Stimulated activated memory B cell treated with anti-CD40 and anti-IgM and Interleukin-4, amounts not matched to agents 10 μg/mL and 1 μg/mL and 100 μg/mL, for 72 hours (primary cell): ENCODE results near the gene WDR93.
A peak's percentile ranks its signal among the peaks of the same experiment; 100 is the strongest.
"Not testable (repeated sequence)": the region's sequence is repeated elsewhere in the genome, so short reads cannot be mapped to it uniquely, and the experiment has no call there.

Experiments used
- ATAC-seq: fragments of 150-1000 bp; cut with Tn5 transposase; 2 replicates; pipeline ENCODE4 v1.10.0; 2021
- H3K27ac Mint-ChIP-seq: one replicate; pipeline ENCODE4 v1.8.0; 2022; ENCODE audit warnings: mild to moderate bottlenecking, mixed read lengths
- H3K27me3 Mint-ChIP-seq: one replicate; pipeline ENCODE4 v1.8.0; 2022; ENCODE audit warnings: mixed read lengths
- H3K36me3 Mint-ChIP-seq: one replicate; pipeline ENCODE4 v1.8.0; 2022; ENCODE audit warnings: mixed read lengths
- H3K4me1 Mint-ChIP-seq: one replicate; pipeline ENCODE4 v1.8.0; 2022; ENCODE audit warnings: mixed read lengths
- H3K4me3 Mint-ChIP-seq: one replicate; pipeline ENCODE4 v1.8.0; 2022; ENCODE audit warnings: mild to moderate bottlenecking, moderate library complexity, mixed read lengths
- H3K9me3 Mint-ChIP-seq: one replicate; pipeline ENCODE4 v1.8.0; 2022; ENCODE audit warnings: mixed read lengths

WDR93 gene

GRCh38 chr15:89669309-89669865, 21.2 kb upstream of the WDR93 start:
- no peaks in the 10 kb centered on the region for H3K4me1 Mint-ChIP-seq
- H3K36me3 Mint-ChIP-seq: no peaks in the 10 kb centered on the region
- no peak overlapping the region for H3K4me3 Mint-ChIP-seq
- H3K27me3 Mint-ChIP-seq: peaks cover 42% of the 10 kb centered on the region
- no peak overlapping the region for H3K27ac Mint-ChIP-seq
- peaks cover 6% of the 10 kb centered on the region for H3K9me3 Mint-ChIP-seq
- ATAC-seq: no peak

- Mint-ChIP-seq H3K9me3 (peaks cover 6% of the 10 kb centered on the region), H3K36me3 (no peaks in the 10 kb centered on the region), H3K27me3 (peaks cover 37% of the 10 kb centered on the region), H3K4me1 (no peaks in the 10 kb centered on the region), H3K27ac (no peak overlapping the region), H3K4me3 (no peak overlapping the region)
- no peak for ATAC-seq
Measured at GRCh38 chr15:89669941-89670340, 20.7 kb upstream of the WDR93 start.

DNA sequence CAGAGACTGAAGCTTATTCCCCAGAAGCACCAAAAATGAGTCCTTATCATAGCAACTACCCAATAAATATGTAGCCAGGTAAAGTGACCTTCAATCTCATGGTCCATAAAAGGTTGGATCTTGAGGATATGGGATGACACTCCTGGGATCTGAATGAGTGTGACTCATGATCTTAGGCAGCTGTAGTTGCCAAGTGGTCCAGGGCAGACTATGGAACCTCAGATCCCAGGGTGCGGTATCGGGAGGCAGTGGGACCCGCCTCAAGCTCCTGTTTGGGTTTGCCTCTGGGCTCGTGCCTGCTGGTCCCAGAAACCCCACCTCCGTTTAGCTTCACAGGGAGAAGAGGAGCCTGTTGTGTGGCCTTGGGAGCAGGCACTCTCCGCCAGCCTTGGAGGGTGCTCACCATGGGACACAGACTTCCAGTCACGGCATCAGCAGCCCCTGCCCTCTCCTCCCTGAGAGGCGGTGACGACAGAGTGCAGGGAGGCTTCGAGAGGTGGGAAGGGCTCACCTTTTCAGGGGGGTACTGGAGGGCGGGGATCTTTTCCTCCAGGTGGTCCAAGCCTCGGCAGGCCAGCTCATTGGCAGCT, 19.5 kb upstream of the WDR93 start:
- Mint-ChIP-seq H3K27me3 (peaks cover 31% of the 10 kb centered on the region), H3K27ac (no peak overlapping the region), H3K36me3 (no peaks in the 10 kb centered on the region), H3K9me3 (peaks cover 6% of the 10 kb centered on the region), H3K4me3 (no peak overlapping the region), H3K4me1 (no peaks in the 10 kb centered on the region)
- no peak for ATAC-seq

DNA sequence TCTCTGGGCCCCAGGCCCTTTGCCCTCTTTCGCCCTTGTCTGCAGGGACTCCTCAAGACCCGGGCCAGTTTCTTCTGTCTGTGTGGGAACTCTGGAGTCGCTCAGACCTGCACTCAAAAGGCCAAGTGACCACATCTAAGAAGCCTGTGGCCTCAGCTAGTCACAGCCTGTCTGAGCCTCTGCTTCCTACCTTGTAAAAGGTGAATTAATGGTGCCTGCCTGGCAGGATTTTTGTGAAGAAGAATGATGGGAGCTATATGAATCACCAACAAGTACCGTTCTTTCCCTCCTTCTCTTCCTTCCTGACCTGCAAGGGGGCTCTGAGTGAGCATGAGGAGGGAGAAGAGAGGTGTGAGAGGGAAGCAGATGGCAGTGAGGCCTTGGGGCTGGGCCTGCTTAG, 18.9 kb upstream of the WDR93 start:
- no peak for ATAC-seq
- Mint-ChIP-seq H3K27me3 (peaks cover 25% of the 10 kb centered on the region), H3K4me1 (no peaks in the 10 kb centered on the region), H3K27ac (no peak overlapping the region), H3K36me3 (no peaks in the 10 kb centered on the region), H3K9me3 (peaks cover 6% of the 10 kb centered on the region), H3K4me3 (no peak overlapping the region)

DNA sequence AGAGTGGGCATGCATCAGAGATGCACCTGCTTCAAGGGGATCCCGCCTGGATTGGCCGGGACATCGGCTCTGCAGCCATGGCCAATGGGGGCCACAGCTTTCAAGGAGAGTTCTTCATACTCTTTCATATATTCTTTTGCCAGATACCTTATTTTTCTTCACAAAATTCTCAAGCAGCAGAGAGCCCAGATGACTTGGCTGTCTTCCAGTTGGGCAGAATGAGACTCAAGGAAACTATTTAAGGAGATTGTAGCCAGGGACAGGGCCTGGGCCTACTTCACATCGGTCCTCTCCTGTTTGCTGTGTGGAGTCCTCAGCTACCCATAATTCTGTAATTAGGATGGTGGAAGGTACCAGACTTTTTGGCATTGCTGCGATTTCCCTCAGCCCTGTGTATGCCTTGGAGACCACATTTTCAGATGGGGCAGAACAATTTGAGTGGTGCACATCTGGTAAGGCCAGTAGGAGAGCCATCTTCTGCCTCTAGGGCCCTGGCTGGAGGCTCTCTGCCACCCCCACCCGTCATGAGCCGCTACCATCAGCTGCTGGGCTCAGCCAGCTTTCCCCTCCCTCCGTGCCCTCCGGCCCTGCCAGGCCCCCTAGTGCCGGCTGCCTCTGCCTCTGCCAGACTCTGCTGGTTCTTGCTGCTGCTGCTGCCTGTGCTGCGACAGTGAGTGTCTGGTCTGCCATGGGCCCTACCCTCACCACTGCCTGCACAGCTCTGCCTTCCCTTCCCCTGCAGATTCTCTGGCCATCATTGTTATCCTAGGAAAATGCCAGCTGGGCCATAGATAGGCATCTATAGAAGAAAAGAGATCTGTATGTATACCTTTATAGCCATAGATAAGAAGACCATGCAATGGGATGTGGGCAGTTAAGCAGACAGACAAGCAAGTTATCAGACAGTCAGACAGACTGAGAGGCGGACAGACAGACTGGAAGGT, 18.1 kb upstream of the WDR93 start:
- H3K36me3 Mint-ChIP-seq: no peaks in the 10 kb centered on the region
- ATAC-seq: no peak
- no peak overlapping the region for H3K4me3 Mint-ChIP-seq
- no peaks in the 10 kb centered on the region for H3K4me1 Mint-ChIP-seq
- peaks cover 6% of the 10 kb centered on the region for H3K9me3 Mint-ChIP-seq
- H3K27ac Mint-ChIP-seq: no peak overlapping the region
- H3K27me3 Mint-ChIP-seq: peaks cover 17% of the 10 kb centered on the region

DNA sequence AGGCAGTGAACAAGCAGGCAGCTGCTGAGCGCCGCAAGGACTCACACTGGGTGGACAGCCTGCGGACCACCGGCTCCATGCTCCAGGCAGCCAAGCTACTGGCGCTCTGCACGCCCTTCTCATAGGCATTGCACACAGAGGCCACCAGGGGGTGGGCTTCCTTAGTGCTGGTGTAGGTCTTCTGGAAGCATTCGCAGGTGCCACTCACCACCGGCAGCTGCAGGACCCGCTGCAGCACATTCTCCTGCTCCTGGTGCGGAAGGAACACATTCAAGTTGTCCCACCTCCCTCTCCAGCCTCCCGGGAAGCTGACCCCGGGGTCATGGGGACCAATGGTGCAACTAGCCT, 17.5 kb upstream of the WDR93 start:
- Mint-ChIP-seq H3K9me3 (peaks cover 4% of the 10 kb centered on the region), H3K4me1 (no peaks in the 10 kb centered on the region), H3K27ac (no peak overlapping the region), H3K4me3 (no peak overlapping the region), H3K27me3 (peaks cover 11% of the 10 kb centered on the region), H3K36me3 (no peaks in the 10 kb centered on the region)
- no peak for ATAC-seq

- H3K4me3 Mint-ChIP-seq: no peak overlapping the region
- H3K9me3 Mint-ChIP-seq: peaks cover 3% of the 10 kb centered on the region
- no peaks in the 10 kb centered on the region for H3K36me3 Mint-ChIP-seq
- peaks cover 8% of the 10 kb centered on the region for H3K27me3 Mint-ChIP-seq
- no peak overlapping the region for H3K27ac Mint-ChIP-seq
- no peak for ATAC-seq
- H3K4me1 Mint-ChIP-seq: no peaks in the 10 kb centered on the region
Measured at GRCh38 chr15:89674526-89674925, 16.1 kb upstream of the WDR93 start.

DNA sequence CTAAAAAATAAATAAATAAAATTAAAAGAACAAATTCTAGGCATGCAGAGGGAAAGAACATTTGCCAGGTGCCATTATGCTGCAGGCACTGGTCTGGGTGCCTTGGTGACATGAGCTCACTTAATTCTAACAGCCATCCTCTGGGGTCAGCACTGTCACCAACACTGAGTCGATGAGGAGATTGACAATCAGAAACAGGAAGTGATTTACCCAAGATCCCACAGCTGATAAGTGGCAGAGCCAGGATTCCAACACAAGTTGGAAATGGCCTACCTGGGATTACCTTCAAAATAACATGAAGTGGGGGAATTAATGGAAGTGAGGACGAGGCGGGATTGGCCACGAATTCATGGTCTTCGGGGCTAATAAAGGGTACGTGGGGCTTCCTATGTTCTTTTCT, 15.0 kb upstream of the WDR93 start:
- peaks cover 3% of the 10 kb centered on the region for H3K9me3 Mint-ChIP-seq
- H3K27ac Mint-ChIP-seq: no peak overlapping the region
- H3K36me3 Mint-ChIP-seq: no peaks in the 10 kb centered on the region
- H3K4me1 Mint-ChIP-seq: no peaks in the 10 kb centered on the region
- ATAC-seq: no peak
- H3K4me3 Mint-ChIP-seq: no peak overlapping the region
- H3K27me3 Mint-ChIP-seq: peaks cover 8% of the 10 kb centered on the region

DNA sequence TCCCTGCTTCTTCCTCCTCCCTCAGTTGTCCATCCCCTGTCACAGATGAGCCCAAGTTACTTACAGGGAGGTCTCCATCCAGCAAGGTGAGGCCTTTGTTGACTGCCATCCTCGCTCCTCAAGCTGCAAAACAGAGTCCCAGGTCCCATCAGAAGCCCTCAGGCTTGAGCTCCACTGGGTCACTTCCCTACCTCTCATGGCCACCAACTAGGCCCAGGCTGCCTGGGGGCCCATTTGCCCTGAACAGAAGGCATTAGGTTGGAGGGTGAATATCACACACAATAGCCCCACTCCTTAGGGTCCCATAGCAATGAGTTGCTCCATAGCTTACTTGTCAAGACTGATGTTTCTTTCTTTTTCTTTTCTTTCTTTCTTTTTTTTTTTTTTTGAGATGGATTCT, 13.2 kb upstream of the WDR93 start:
- peaks cover 6% of the 10 kb centered on the region for H3K36me3 Mint-ChIP-seq
- no peaks in the 10 kb centered on the region for H3K4me1 Mint-ChIP-seq
- H3K4me3 Mint-ChIP-seq: no peak overlapping the region
- peaks cover 8% of the 10 kb centered on the region for H3K27me3 Mint-ChIP-seq
- ATAC-seq: no peak
- no peak overlapping the region for H3K27ac Mint-ChIP-seq
- H3K9me3 Mint-ChIP-seq: peaks cover 3% of the 10 kb centered on the region

- H3K9me3 Mint-ChIP-seq: no peaks in the 10 kb centered on the region
- no peak for ATAC-seq
- H3K4me3 Mint-ChIP-seq: no peak within 1 kb of the TSS
- no peak within 1 kb of the TSS for H3K27ac Mint-ChIP-seq
- no peaks in the 10 kb centered on the region for H3K27me3 Mint-ChIP-seq
- peaks cover 15% of the 10 kb centered on the region for H3K36me3 Mint-ChIP-seq
- H3K4me1 Mint-ChIP-seq: no peaks in the 10 kb centered on the region
Measured at GRCh38 chr15:89679212-89679611, 11.4 kb upstream of the WDR93 start, which contains the start of gene PLIN1. Gene PLIN1, minus strand, starts transcription at chr15:89679367. Its CDS starts 1,878 bp downstream, at chr15:89677489.

GRCh38 chr15:89680282-89680873, 10.2 kb upstream of the WDR93 start:
- H3K36me3 Mint-ChIP-seq: peaks cover 17% of the 10 kb centered on the region
- no peaks in the 10 kb centered on the region for H3K9me3 Mint-ChIP-seq
- no peaks in the 10 kb centered on the region for H3K27me3 Mint-ChIP-seq
- ATAC-seq: no peak
- no peak overlapping the region for H3K4me3 Mint-ChIP-seq
- H3K4me1 Mint-ChIP-seq: no peaks in the 10 kb centered on the region
- H3K27ac Mint-ChIP-seq: no peak overlapping the region

DNA sequence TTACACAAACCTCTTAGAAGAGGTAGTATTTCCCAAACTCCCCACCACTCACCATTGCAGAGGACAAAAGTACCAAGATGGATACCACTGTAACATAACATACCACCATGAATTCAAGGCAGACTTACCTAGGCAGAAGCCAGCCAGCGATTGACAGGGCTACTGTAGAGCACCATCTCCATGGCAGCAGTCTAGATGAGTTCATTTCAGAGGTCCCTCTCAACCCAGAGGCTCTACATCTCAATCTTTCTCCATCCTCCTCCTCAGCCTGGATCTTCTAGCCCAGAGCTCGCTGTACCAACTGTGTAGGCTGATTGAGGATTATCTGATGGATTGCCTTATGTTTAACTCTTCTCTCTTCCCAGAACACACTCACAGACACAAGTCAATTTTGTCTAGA, 9.5 kb upstream of the WDR93 start:
- no peak overlapping the region for H3K27ac Mint-ChIP-seq
- H3K27me3 Mint-ChIP-seq: no peaks in the 10 kb centered on the region
- H3K4me3 Mint-ChIP-seq: no peak overlapping the region
- no peaks in the 10 kb centered on the region for H3K9me3 Mint-ChIP-seq
- no peaks in the 10 kb centered on the region for H3K4me1 Mint-ChIP-seq
- no peak for ATAC-seq
- H3K36me3 Mint-ChIP-seq: peaks cover 21% of the 10 kb centered on the region

- Mint-ChIP-seq H3K4me3 (no peak overlapping the region), H3K27ac (no peak overlapping the region), H3K9me3 (no peaks in the 10 kb centered on the region), H3K36me3 (peaks cover 21% of the 10 kb centered on the region), H3K27me3 (no peaks in the 10 kb centered on the region), H3K4me1 (peaks cover 11% of the 10 kb centered on the region)
- no peak for ATAC-seq
Measured at GRCh38 chr15:89685995-89686394, 4.6 kb upstream of the WDR93 start.

- Mint-ChIP-seq H3K27ac (no peak overlapping the region), H3K9me3 (no peaks in the 10 kb centered on the region), H3K36me3 (peaks cover 21% of the 10 kb centered on the region), H3K27me3 (no peaks in the 10 kb centered on the region), H3K4me3 (no peak overlapping the region), H3K4me1 (peaks cover 13% of the 10 kb centered on the region)
- ATAC-seq: no peak
Measured at GRCh38 chr15:89686522-89686921, 4.1 kb upstream of the WDR93 start.

GRCh38 chr15:89689930-89690275, 708 bp upstream of the WDR93 start:
- not testable (repeated sequence) for ATAC-seq, H3K9me3 Mint-ChIP-seq, H3K27me3 Mint-ChIP-seq, H3K36me3 Mint-ChIP-seq
- Mint-ChIP-seq H3K27ac (peak overlapping the region; percentile 78), H3K4me3 (peak overlapping the region; percentile 85), H3K4me1 (peaks cover 13% of the 10 kb centered on the region)
